ENCODE results near the gene CEP112.

DNA sequence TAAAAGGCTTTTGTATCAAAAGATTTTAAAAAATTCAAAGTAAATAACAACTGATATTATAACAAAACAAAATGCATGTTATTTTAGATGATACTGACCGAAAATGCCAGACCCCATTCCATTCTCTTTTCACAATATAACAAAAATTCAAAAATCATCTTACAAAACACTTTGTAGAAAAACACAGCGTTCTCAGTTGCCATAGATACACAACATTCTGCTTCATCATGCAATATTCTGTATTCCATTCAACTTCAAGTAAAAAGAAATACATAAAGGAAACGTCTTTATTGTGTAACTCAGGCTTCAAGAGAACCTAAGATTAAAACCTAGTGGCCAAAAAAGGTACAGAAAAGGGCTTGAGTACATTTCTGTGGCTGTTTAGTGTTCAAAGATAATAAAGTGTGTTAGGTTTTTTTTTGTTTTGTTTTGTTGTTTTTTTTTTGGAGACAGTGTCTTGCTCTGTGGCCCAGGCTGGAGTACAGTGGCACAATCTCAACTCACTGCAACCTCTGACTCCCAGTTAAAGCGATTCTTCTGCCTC, 250.5 kb downstream of the CEP112 start:
- TF ChIP-seq POLR2A (IDR thresholded peaks at IDR 0.05), result no peak
- TF ChIP-seq, protein P1, sequence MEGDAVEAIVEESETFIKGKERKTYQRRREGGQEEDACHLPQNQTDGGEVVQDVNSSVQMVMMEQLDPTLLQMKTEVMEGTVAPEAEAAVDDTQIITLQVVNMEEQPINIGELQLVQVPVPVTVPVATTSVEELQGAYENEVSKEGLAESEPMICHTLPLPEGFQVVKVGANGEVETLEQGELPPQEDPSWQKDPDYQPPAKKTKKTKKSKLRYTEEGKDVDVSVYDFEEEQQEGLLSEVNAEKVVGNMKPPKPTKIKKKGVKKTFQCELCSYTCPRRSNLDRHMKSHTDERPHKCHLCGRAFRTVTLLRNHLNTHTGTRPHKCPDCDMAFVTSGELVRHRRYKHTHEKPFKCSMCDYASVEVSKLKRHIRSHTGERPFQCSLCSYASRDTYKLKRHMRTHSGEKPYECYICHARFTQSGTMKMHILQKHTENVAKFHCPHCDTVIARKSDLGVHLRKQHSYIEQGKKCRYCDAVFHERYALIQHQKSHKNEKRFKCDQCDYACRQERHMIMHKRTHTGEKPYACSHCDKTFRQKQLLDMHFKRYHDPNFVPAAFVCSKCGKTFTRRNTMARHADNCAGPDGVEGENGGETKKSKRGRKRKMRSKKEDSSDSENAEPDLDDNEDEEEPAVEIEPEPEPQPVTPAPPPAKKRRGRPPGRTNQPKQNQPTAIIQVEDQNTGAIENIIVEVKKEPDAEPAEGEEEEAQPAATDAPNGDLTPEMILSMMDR (IDR thresholded peaks at IDR 0.05), result no peak
- no peak for TF ChIP-seq POLR2AphosphoS5 (IDR thresholded peaks at IDR 0.05)
- TF ChIP-seq EP300 (IDR thresholded peaks at IDR 0.05; ENCODE audit: low read depth), result no peak
